ENCODE data around the gene RNF39. TPM values are rescaled to one million over a fixed set of nuclear protein-coding genes. Genes with fewer than 3 reads are reported as not detected.
A peak's percentile ranks its signal among the peaks of the same experiment; 100 is the strongest.

Gene RNF39
- total and polyA plus RNA-seq, 2 of the 4 experiments (the other 2 are of a cell fraction): not detected

DNA sequence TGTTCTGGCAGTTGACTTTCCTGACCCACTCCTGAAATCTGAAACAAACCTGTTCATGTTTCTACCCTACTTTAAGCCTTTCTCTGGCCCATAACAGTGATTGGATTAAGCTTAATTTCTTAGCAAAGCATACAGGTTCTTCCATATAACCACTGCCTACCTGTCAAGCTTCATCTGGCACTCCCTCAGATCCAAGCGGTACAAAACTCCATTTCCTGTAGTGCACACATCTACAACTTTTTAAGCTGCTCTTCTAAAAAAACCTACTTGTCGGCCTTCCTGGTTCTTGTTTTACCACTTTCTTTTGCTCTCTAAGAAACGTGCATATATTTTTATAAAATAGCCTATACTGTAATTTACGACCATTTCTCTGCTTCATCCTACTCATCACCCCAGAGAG is 9.5 kb downstream of the RNF39 start:
- POLR2A ChIA-PET (ENCODE audit: unreplicated experiment): no interaction called here
- in situ Hi-C loops (cut with MboI; ENCODE audit: low sequenced_read_pairs) (no loop called here), intact Hi-C loops (cut with micrococcal nuclease) (loop anchor here (2.0 kb wide), 2 partner anchors 37 to 65 kb away; no protein-coding TSS in a partner anchor)

More for the DNA sequence above, 9.5 kb downstream of the RNF39 start:
- CTCF ChIA-PET: interaction anchor here (1.1 to 1.3 kb wide), 2 partner anchors 37 to 65 kb away, joined by 3 to 5 read pairs; no protein-coding TSS in a partner anchor
- H4K8ac ChIP-seq (ENCODE audit: low read depth in 2 of 2, low read length in 2 of 2): peak overlapping the region; percentile 47 to 97
- peak overlapping the region; percentile 7 for H2AK9ac ChIP-seq (replicated peaks; ENCODE audit: low read depth, low read length, poor library complexity)
- H2AK5ac ChIP-seq (ENCODE audit: low read depth, low read length): peak overlapping the region; percentile 45; the same call in 1 of the 2 replicates
- H3K9me3 ChIP-seq (ENCODE audit: control insufficient read depth, insufficient read depth, low read length): no peaks in the 10 kb centered on the region
- H3K23ac ChIP-seq (ENCODE audit: low read depth, low read length): peak overlapping the region; percentile 98; the same call in 1 of the 2 replicates
- H4K20me1 ChIP-seq (ENCODE audit: insufficient read depth, low read length): no peaks in the 10 kb centered on the region
- no peak overlapping the region for H3K27ac ChIP-seq (ENCODE audit: insufficient read depth, low read length)
- peaks cover 8% of the 10 kb centered on the region; the same call in 1 of the 2 replicates for H3K36me3 ChIP-seq (ENCODE audit: control insufficient read depth, insufficient read depth, low read length)
- no peak overlapping the region for H2BK120ac ChIP-seq (ENCODE audit: low read depth, low read length)
- peak overlapping the region; percentile 88; the same call in 1 of the 2 replicates for H4K91ac ChIP-seq (ENCODE audit: insufficient read depth, low read depth, low read length)
- peak overlapping the region; percentile 90 for H2BK5ac ChIP-seq (ENCODE audit: low read depth, low read length, poor library complexity, severe bottlenecking)
- H3K4ac ChIP-seq (ENCODE audit: low read depth, low read length): peak overlapping the region; percentile 94; the same call in 1 of the 2 replicates
- peaks cover 3% of the 10 kb centered on the region for H3K4me1 ChIP-seq (ENCODE audit: control insufficient read depth, insufficient read depth, low read length)
- H2BK20ac ChIP-seq (ENCODE audit: low read depth, low read length): no peak overlapping the region
- H3K4me3 ChIP-seq (ENCODE audit: insufficient read depth, low read depth, low read length): peak overlapping the region; percentile 50; the same call in 1 of the 2 replicates
- H3K4me2 ChIP-seq (ENCODE audit: low read depth, low read length): peak overlapping the region; percentile 83
- BruUV-seq (replicated peaks): no TSS peak
- peak overlapping the region; percentile 85; the same call in 1 of the 2 replicates for H3K56ac ChIP-seq (ENCODE audit: extremely low read depth, insufficient read depth, low read length)
- WGBS, 2 experiments (ENCODE audit: extremely low coverage in 2 of 2, insufficient read length in 1 of 2): no CpG with 5 or more reads among the region's 4 CpGs
- DNase-seq (no peak), ATAC-seq (ENCODE audit: low read depth) (no peak)
- H3K79me1 ChIP-seq (ENCODE audit: low read depth in 1 of 2, low read length in 2 of 2): peaks cover 16 to 36% of the 10 kb centered on the region in 2 experiments
- peaks cover 3% of the 10 kb centered on the region; the same call in 1 of the 2 replicates for H3K27me3 ChIP-seq (ENCODE audit: control insufficient read depth, insufficient read depth, low read length)
- TF ChIP-seq CEBPB (IDR thresholded peaks at IDR 0.05; ENCODE audit: low read depth, low read length): no peak
- TF ChIP-seq, protein P1, sequence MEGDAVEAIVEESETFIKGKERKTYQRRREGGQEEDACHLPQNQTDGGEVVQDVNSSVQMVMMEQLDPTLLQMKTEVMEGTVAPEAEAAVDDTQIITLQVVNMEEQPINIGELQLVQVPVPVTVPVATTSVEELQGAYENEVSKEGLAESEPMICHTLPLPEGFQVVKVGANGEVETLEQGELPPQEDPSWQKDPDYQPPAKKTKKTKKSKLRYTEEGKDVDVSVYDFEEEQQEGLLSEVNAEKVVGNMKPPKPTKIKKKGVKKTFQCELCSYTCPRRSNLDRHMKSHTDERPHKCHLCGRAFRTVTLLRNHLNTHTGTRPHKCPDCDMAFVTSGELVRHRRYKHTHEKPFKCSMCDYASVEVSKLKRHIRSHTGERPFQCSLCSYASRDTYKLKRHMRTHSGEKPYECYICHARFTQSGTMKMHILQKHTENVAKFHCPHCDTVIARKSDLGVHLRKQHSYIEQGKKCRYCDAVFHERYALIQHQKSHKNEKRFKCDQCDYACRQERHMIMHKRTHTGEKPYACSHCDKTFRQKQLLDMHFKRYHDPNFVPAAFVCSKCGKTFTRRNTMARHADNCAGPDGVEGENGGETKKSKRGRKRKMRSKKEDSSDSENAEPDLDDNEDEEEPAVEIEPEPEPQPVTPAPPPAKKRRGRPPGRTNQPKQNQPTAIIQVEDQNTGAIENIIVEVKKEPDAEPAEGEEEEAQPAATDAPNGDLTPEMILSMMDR (conservative IDR thresholded peaks at IDR 0.05; ENCODE audit: low read depth, low read length): no peak
- dilution Hi-C loops (cut with HindIII; ENCODE audit: low sequenced_read_pairs, unreplicated experiment): no loop called here
- peak overlapping the region; percentile 37 for H4K5ac ChIP-seq (ENCODE audit: low read depth, low read length)
- H3K9ac ChIP-seq (ENCODE audit: low read depth, low read length): peak overlapping the region; percentile 85; the same call in 1 of the 2 replicates
- no peak overlapping the region for H3K18ac ChIP-seq (ENCODE audit: low read depth, low read length)
- peak overlapping the region; percentile 98 for H3K14ac ChIP-seq (replicated peaks; ENCODE audit: low read depth, low read length)
- peak overlapping the region; percentile 97 for H2AFZ ChIP-seq (replicated peaks; ENCODE audit: low read length, poor library complexity)
- H3K9me1 ChIP-seq (ENCODE audit: insufficient read depth, low read length): peaks cover 5% of the 10 kb centered on the region
- H2BK15ac ChIP-seq (ENCODE audit: low read depth, low read length): no peak overlapping the region
